HepG2 (cell line): ENCODE data around the gene ZDHHC14. TPM values are rescaled to one million over a fixed set of nuclear protein-coding genes. Genes with fewer than 3 reads are reported as not detected.

Source experiments
- ATAC-seq: fragments of 200-7000 bp; cut with Tn5 transposase; 3 replicates; pipeline ENCODE4 v1.9.1; 2020; ENCODE audit warnings: mild to moderate bottlenecking, moderate library complexity
- BruUV-seq: library from RNA; stranded (reverse); fragments of 400-500 nt; replicated peaks from 2 replicates; lab custom pipeline; 2021; lab: Mats Ljungman, UMichigan
- CTCF ChIA-PET: fragments of 300-600 bp; formaldehyde crosslinking; extraction: SDS; loops from one replicate; lab custom pipeline; 2021; ENCODE audit warnings: low total read pairs, inconsistent platforms, low intra/inter-chr PET ratio; lab: Yijun Ruan, JAX
- POLR2A ChIA-PET: fragments of 350-600 bp; sonication (Branson Sonifier 250); formaldehyde crosslinking; loops from one replicate; lab custom pipeline; 2020; ENCODE audit warnings: antibody characterized with exemption, inconsistent platforms; lab: Yijun Ruan, JAX
- DNase-seq: peaks from one replicate; pipeline ENCODE4 v3.0.0-alpha.2; 2015; ENCODE audit warnings: low spot score
- FAIRE-seq: peaks from 3 replicates; lab custom pipeline; 2011; peaks lifted over from hg19 to GRCh38; lab: Jason Lieb, UNC
- H2AFZ ChIP-seq: one replicate; pipeline ENCODE4 v1.6.1; 2011; ENCODE audit warnings: low read length, inconsistent platforms
- H3K27ac ChIP-seq: fragments of 300-600 bp; 3 replicates; pipeline ENCODE4 v1.8.0; 2011; ENCODE audit warnings: mixed run types, mild to moderate bottlenecking, mixed read lengths, low read length, inconsistent platforms; ENCODE audit not compliant: insufficient read depth; ENCODE audit errors: extremely low read length
- H3K27me3 ChIP-seq, 2 experiments: fragments of 200-600 bp in 1 of 2; 2 replicates in 1 of 2; 3 replicates in 1 of 2; pipeline versions ENCODE4 v1.6.0 to v1.8.0; 2011; ENCODE audit warnings: low read length in 2 of 2, mild to moderate bottlenecking in 2 of 2, moderate library complexity in 2 of 2, inconsistent platforms in 1 of 2; ENCODE audit not compliant: insufficient read depth in 2 of 2, control insufficient read depth in 1 of 2
- H3K36me3 ChIP-seq, 2 experiments: fragments of 200-600 bp in 1 of 2; replicated peaks in 1 of 2; 2 replicates in 1 of 2; 3 replicates in 1 of 2; pipeline versions ENCODE4 v1.5.1 to v1.8.0; 2011; ENCODE audit warnings: low read length in 2 of 2, inconsistent platforms in 1 of 2; ENCODE audit not compliant: insufficient read depth in 2 of 2, control insufficient read depth in 1 of 2
- H3K4me1 ChIP-seq: 2 replicates; pipeline ENCODE4 v1.5.1; 2012; ENCODE audit warnings: low read length, inconsistent platforms; ENCODE audit not compliant: insufficient read depth
- H3K4me2 ChIP-seq: 2 replicates; pipeline ENCODE4 v1.6.0; 2011; ENCODE audit warnings: low read depth, low read length, inconsistent platforms
- H3K4me3 ChIP-seq, 3 experiments: fragments of 200-600 bp in 1 of 3; sonication (generic), shearing (Covaris generic) in 1 of 3; replicated peaks in 1 of 3; 2 replicates each; pipeline ENCODE4 v1.5.1; 2011 to 2016; ENCODE audit warnings: low read length in 3 of 3, inconsistent platforms in 2 of 3, low read depth in 2 of 3, mild to moderate bottlenecking in 2 of 3, control low read depth in 1 of 3, mixed read lengths in 1 of 3; ENCODE audit not compliant: insufficient read depth in 1 of 3
- H3K79me2 ChIP-seq: one replicate; pipeline ENCODE4 v1.6.1; 2011; ENCODE audit warnings: low read length, inconsistent platforms; ENCODE audit not compliant: insufficient read depth
- H3K9ac ChIP-seq: 2 replicates; pipeline ENCODE4 v1.6.0; 2011; ENCODE audit warnings: mild to moderate bottlenecking, low read depth, low read length, inconsistent platforms; ENCODE audit not compliant: insufficient read depth
- H3K9me3 ChIP-seq: 2 replicates; pipeline ENCODE4 v1.5.1; 2012; ENCODE audit warnings: mild to moderate bottlenecking, low read length
- H4K20me1 ChIP-seq: 2 replicates; pipeline ENCODE4 v1.6.0; 2011; ENCODE audit warnings: inconsistent platforms, mild to moderate bottlenecking, low read length, moderate library complexity; ENCODE audit not compliant: insufficient read depth
- CCAR2 ChIP-seq: fragments of 200-400 bp; formaldehyde crosslinking; optimal IDR thresholded peaks from 2 replicates; pipeline ENCODE3; 2018; ENCODE audit warnings: low read depth, mild to moderate bottlenecking, low read length, moderate library complexity
- GFI1 ChIP-seq: sonication (generic); formaldehyde crosslinking; IDR thresholded peaks from 2 replicates; pipeline ENCODE4 v1.5.0; 2020; ENCODE audit warnings: missing genetic modification reagents, mild to moderate bottlenecking, borderline replicate concordance
- GMEB1 ChIP-seq: sonication (generic); formaldehyde crosslinking; IDR thresholded peaks from 2 replicates; pipeline ENCODE4 v1.5.1; 2020; ENCODE audit warnings: missing genetic modification reagents, mild to moderate bottlenecking, borderline replicate concordance
- GTF2F1 ChIP-seq: fragments of 150-350 bp; IDR thresholded peaks from 2 replicates; pipeline ENCODE4 v1.6.1; 2014; ENCODE audit warnings: low read length
- HDAC6 ChIP-seq: fragments of 200-600 bp; sonication (generic); IDR thresholded peaks from 2 replicates; pipeline ENCODE4 v1.7.0; 2017; ENCODE audit warnings: mild to moderate bottlenecking, antibody characterized with exemption, low read length, low read depth
- KAT8 ChIP-seq: IDR thresholded peaks from 2 replicates; pipeline ENCODE4 v1.6.1; 2016; ENCODE audit warnings: missing genetic modification reagents, missing compliant biosample characterization
- KLF11 ChIP-seq: IDR thresholded peaks from 2 replicates; pipeline ENCODE4 v1.6.1; 2016; ENCODE audit warnings: missing compliant biosample characterization
- NFIC ChIP-seq: IDR thresholded peaks from 2 replicates; pipeline ENCODE4 v1.6.1; 2012; ENCODE audit warnings: mild to moderate bottlenecking, low read length, inconsistent platforms
- NR0B2 ChIP-seq: sonication (generic); formaldehyde crosslinking; IDR thresholded peaks from 2 replicates; pipeline ENCODE4 v1.4.0; 2020; ENCODE audit warnings: mild to moderate bottlenecking, missing genetic modification reagents
- NR2F2 ChIP-seq: IDR thresholded peaks from 2 replicates; pipeline ENCODE4 v1.6.1; 2012; ENCODE audit warnings: low read depth, inconsistent platforms, borderline replicate concordance
- NR3C1 ChIP-seq: sonication (generic); formaldehyde crosslinking; IDR thresholded peaks from 2 replicates; pipeline ENCODE4 v1.4.0; 2020; ENCODE audit warnings: missing genetic modification reagents
- NRL ChIP-seq: sonication (generic); formaldehyde crosslinking; IDR thresholded peaks from 2 replicates; pipeline ENCODE4 v1.5.0; 2020; ENCODE audit warnings: missing genetic modification reagents, mild to moderate bottlenecking, moderate library complexity, borderline replicate concordance
- RFX1 ChIP-seq: fragments of 450-650 bp; IDR thresholded peaks from 2 replicates; pipeline ENCODE4 v1.6.1; 2017
- SIN3B ChIP-seq: fragments of 150-350 bp; IDR thresholded peaks from 2 replicates; pipeline ENCODE4 v1.6.1; 2014; ENCODE audit warnings: low read length
- ZFP41 ChIP-seq: sonication (generic); formaldehyde crosslinking; IDR thresholded peaks from 2 replicates; pipeline ENCODE4 v1.4.0; 2020; ENCODE audit warnings: mild to moderate bottlenecking, missing genetic modification reagents, borderline replicate concordance
- ZNF335 ChIP-seq: sonication (generic); formaldehyde crosslinking; IDR thresholded peaks from 2 replicates; pipeline ENCODE4 v1.4.0; 2020; ENCODE audit warnings: missing genetic modification reagents
- ZNF354B ChIP-seq: sonication (generic); formaldehyde crosslinking; IDR thresholded peaks from 2 replicates; pipeline ENCODE4 v1.8.0; 2022; ENCODE audit warnings: mild to moderate bottlenecking, missing genetic modification reagents
- ZNF510 ChIP-seq: sonication (generic); formaldehyde crosslinking; IDR thresholded peaks from 2 replicates; pipeline ENCODE4 v1.4.0; 2020; ENCODE audit warnings: low read depth, mild to moderate bottlenecking, missing genetic modification reagents
- ZNF564 ChIP-seq: sonication (generic); formaldehyde crosslinking; IDR thresholded peaks from 2 replicates; pipeline ENCODE4 v1.8.1; 2023; ENCODE audit warnings: mild to moderate bottlenecking, missing genetic modification reagents
- WGBS: methylation state at CpG from one replicate; pipeline ENCODE4 v1.1.6; 2017; ENCODE audit warnings: low lambda C conversion rate; 5-methylcytosine and 5-hydroxymethylcytosine counted together
- in situ Hi-C: cut with HindIII; loops from 2 replicates; pipeline ENCODE4 v1.10.0; 2017; ENCODE audit warnings: low pct_unique_long_range_greater_than_20kb; ENCODE audit not compliant: extremely low pct_ligation_motif_present
- intact Hi-C: fragments of 100-400 bp; cut with micrococcal nuclease; formaldehyde crosslinking; loops from one replicate; pipeline ENCODE4 v1.10.0; 2022; ENCODE audit not compliant: unreplicated experiment
- polyA plus RNA-seq, 8 experiments: library from polyadenylated mRNA; depleted of rRNA in 3 of 8; stranded (reverse) in 7 of 8; unstranded in 1 of 8; fragments of >200 nt; fragmentation: Illumina TruSeq in 4 of 8; extraction: Trizol in 4 of 8; gene quantifications; 2 replicates each; pipeline versions ENCODE4 v1.2.1 to v1.2.3, GENCODE V29; 2011 to 2016; ENCODE audit warnings: low read depth in 4 of 8, missing spikeins in 1 of 8, mixed read lengths in 1 of 8; ENCODE audit not compliant: insufficient read depth in 1 of 8
- total RNA-seq, 5 experiments: library from RNA; depleted of rRNA; stranded (reverse); fragments of >200 nt; fragmentation: Illumina TruSeq; extraction: Trizol; gene quantifications; 2 replicates each; pipeline ENCODE4 v1.2.3, GENCODE V29; 2016; ENCODE audit warnings: low read depth in 1 of 5

ZDHHC14 gene
- total and polyA plus RNA-seq, 2 of the 13 experiments (the other 11 are each of a cell fraction or from before 2014, with no cell fraction given): 3.7 to 9.5 TPM

DNA sequence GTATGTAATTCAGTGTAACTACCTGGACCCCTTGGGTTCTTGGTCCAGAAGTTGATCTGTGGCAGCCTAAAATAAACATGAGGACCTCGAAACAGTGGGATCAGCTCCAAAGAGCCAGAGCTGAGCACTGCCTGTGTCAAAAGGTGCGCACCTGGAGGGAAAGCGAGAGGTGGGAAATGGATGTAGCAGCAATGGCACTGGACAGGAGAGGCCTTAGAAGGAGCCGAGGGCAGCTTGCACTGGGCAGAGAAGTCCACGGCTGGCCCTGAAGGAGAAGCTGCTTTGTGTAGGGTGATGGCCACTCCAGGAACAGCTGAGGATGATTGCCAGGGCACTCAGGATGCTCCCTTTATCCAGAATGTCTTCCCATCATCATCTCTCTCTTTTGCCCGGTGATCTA lies 228.1 kb downstream of the ZDHHC14 start:
- no peaks in the 10 kb centered on the region for H3K9me3 ChIP-seq
- H3K27me3 ChIP-seq: no peaks in the 10 kb centered on the region
- no peak overlapping the region for H3K9ac ChIP-seq
- H3K4me2 ChIP-seq: no peak overlapping the region
- H4K20me1 ChIP-seq: no peaks in the 10 kb centered on the region
- no peak for FAIRE-seq
- intact Hi-C loops: no loop called here
- ChIA-PET POLR2A (no interaction called here), CTCF (no interaction called here)
- in situ Hi-C loops: no loop called here
- no peak for ATAC-seq
- H3K27ac ChIP-seq: no peak overlapping the region
- H3K79me2 ChIP-seq: no peaks in the 10 kb centered on the region
- TF ChIP-seq RFX1 (no peak), NR0B2 (CRISPR knock-in tag) (no peak), NR3C1 (CRISPR knock-in tag) (no peak), ZNF564 (no peak), NR2F2 (no peak), NRL (no peak), KAT8 (CRISPR knock-in tag) (no peak), GMEB1 (CRISPR knock-in tag) (no peak), GFI1 (no peak), ZNF354B (CRISPR knock-in tag) (no peak), NFIC (no peak), KLF11 (no peak), ZFP41 (CRISPR knock-in tag) (no peak), ZNF510 (CRISPR knock-in tag) (no peak), HDAC6 (no peak), CCAR2 (no peak), ZNF335 (no peak), GTF2F1 (no peak), SIN3B (no peak)
- 97% methylated on average over 6 of the region's 6 CpGs for WGBS
- no TSS peak for BruUV-seq
- no peaks in the 10 kb centered on the region for H3K36me3 ChIP-seq
- H3K4me1 ChIP-seq: peaks cover 34% of the 10 kb centered on the region
- no peak overlapping the region for H2AFZ ChIP-seq
- no peak overlapping the region for H3K4me3 ChIP-seq
- no peak for DNase-seq
